Measurements from ENCODE around the gene EVI5L. TPM values are rescaled to one million over a fixed set of nuclear protein-coding genes. Genes with fewer than 3 reads are reported as not detected.

EVI5L gene
- polyA plus RNA-seq, 1 of the 3 experiments (the other 2 are of a cell fraction) = 9.7 TPM

- ChIA-PET CTCF (interaction anchor here (1.2 kb wide), 1 partner anchor 8 kb away, joined by 4 read pairs; no protein-coding TSS in a partner anchor), POLR2A (no interaction called here)
- Histone ChIP-seq H3F3A (replicated peaks; ENCODE audit: insufficient read depth) (no peaks in the 10 kb centered on the region), H3K27me3 (ENCODE audit: insufficient read depth) (no peaks in the 10 kb centered on the region), H4K20me1 (ENCODE audit: insufficient read depth) (no peaks in the 10 kb centered on the region), H3K79me2 (ENCODE audit: insufficient read depth) (no peaks in the 10 kb centered on the region), H3K36me3 (replicated peaks in 1 of 2; ENCODE audit: control insufficient read depth in 1 of 2, insufficient read depth in 2 of 2, low read length in 1 of 2) (no peaks in the 10 kb centered on the region), H2AFZ (ENCODE audit: low read depth) (no peak overlapping the region), H3K9ac (no peak overlapping the region), H3K4me1 (ENCODE audit: control insufficient read depth in 1 of 2, insufficient read depth in 2 of 2, low read depth in 1 of 2, low read length in 1 of 2) (peaks cover 0 to 14% of the 10 kb centered on the region in 2 experiments; a peak in 1 of 4 replicates), H3K4me2 (no peak overlapping the region), H3K4me3 (ENCODE audit: low read depth in 2 of 2, low read length in 1 of 2) (no peak overlapping the region), H3K27ac (ENCODE audit: low read depth in 2 of 2, low read length in 1 of 2) (no peak overlapping the region), H3K9me3 (no peaks in the 10 kb centered on the region), H3K9me2 (no peaks in the 10 kb centered on the region)
- DNase-seq = no peak
- 86% methylated on average over 11 of the region's 34 CpGs for WGBS (ENCODE audit: low lambda C conversion rate)
- TF ChIP-seq MEF2A (IDR thresholded peaks at IDR 0.05; ENCODE audit: borderline replicate concordance, low read depth) = no peak
- TF ChIP-seq RCOR1 (IDR thresholded peaks at IDR 0.05; ENCODE audit: low read length) = no peak
- no peak for TF ChIP-seq NRF1 (IDR thresholded peaks at IDR 0.05; ENCODE audit: low read depth, low read length)
- TF ChIP-seq POLR2AphosphoS5 (IDR thresholded peaks at IDR 0.05; ENCODE audit: low read depth, low read length) = no peak
- TF ChIP-seq, protein P1, sequence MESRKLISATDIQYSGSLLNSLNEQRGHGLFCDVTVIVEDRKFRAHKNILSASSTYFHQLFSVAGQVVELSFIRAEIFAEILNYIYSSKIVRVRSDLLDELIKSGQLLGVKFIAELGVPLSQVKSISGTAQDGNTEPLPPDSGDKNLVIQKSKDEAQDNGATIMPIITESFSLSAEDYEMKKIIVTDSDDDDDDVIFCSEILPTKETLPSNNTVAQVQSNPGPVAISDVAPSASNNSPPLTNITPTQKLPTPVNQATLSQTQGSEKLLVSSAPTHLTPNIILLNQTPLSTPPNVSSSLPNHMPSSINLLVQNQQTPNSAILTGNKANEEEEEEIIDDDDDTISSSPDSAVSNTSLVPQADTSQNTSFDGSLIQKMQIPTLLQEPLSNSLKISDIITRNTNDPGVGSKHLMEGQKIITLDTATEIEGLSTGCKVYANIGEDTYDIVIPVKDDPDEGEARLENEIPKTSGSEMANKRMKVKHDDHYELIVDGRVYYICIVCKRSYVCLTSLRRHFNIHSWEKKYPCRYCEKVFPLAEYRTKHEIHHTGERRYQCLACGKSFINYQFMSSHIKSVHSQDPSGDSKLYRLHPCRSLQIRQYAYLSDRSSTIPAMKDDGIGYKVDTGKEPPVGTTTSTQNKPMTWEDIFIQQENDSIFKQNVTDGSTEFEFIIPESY (IDR thresholded peaks at IDR 0.05; ENCODE audit: borderline replicate concordance, low read depth) = no peak
- TF ChIP-seq RFX5 (IDR thresholded peaks at IDR 0.05; ENCODE audit: low read length) = no peak
- TF ChIP-seq CTCF (IDR thresholded peaks at IDR 0.05) = no peak
- no peak for TF ChIP-seq CHD2 (IDR thresholded peaks at IDR 0.05; ENCODE audit: low read length, partially characterized antibody)
- TF ChIP-seq EZH2phosphoT487 (IDR thresholded peaks at IDR 0.05; ENCODE audit: borderline replicate concordance, low read depth) = no peak
- TF ChIP-seq TCF12 (IDR thresholded peaks at IDR 0.05) = no peak
- TF ChIP-seq SIN3A (IDR thresholded peaks at IDR 0.05; ENCODE audit: borderline replicate concordance, low read depth, low read length) = no peak
- TF ChIP-seq TEAD4 (IDR thresholded peaks at IDR 0.05; ENCODE audit: borderline replicate concordance, insufficient read depth) = no peak
- TF ChIP-seq TAF1 (IDR thresholded peaks at IDR 0.05; ENCODE audit: borderline replicate concordance, low read depth, low read length) = no peak
- no peak for TF ChIP-seq SMC3 (IDR thresholded peaks at IDR 0.05; ENCODE audit: low read depth, low read length)
- TF ChIP-seq, protein P2, sequence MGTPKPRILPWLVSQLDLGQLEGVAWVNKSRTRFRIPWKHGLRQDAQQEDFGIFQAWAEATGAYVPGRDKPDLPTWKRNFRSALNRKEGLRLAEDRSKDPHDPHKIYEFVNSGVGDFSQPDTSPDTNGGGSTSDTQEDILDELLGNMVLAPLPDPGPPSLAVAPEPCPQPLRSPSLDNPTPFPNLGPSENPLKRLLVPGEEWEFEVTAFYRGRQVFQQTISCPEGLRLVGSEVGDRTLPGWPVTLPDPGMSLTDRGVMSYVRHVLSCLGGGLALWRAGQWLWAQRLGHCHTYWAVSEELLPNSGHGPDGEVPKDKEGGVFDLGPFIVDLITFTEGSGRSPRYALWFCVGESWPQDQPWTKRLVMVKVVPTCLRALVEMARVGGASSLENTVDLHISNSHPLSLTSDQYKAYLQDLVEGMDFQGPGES (IDR thresholded peaks at IDR 0.05; ENCODE audit: low read depth, low read length) = no peak
Measured at GRCh38 chr19:7848779-7849457, 18.9 kb downstream of the EVI5L start.
